HG02970 (cell line): ENCODE results near the gene SCP2.

Experiments used
- ATAC-seq: cut with Tn5 transposase; IDR thresholded peaks from one replicate; pipeline ENCODE4 v1.9.1; 2021; ENCODE audit warnings: mild to moderate bottlenecking, moderate library complexity, moderate number of reproducible peaks; ENCODE audit not compliant: unreplicated experiment, low FRiP score

The SCP2 gene

DNA sequence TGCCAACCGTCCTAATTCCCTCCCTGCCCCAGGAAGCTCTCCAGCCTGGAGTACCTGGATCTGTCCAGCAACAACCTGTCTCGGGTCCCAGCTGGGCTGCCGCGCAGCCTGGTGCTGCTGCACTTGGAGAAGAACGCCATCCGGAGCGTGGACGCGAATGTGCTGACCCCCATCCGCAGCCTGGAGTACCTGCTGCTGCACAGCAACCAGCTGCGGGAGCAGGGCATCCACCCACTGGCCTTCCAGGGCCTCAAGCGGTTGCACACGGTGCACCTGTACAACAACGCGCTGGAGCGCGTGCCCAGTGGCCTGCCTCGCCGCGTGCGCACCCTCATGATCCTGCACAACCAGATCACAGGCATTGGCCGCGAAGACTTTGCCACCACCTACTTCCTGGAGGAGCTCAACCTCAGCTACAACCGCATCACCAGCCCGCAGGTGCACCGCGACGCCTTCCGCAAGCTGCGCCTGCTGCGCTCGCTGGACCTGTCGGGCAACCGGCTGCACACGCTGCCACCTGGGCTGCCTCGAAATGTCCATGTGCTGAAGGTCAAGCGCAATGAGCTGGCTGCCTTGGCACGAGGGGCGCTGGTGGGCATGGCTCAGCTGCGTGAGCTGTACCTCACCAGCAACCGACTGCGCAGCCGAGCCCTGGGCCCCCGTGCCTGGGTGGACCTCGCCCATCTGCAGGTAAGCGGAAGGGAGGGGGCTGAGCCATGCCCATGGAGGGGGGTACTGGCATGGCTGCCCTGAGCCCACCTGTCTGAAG is 151.4 kb downstream of the SCP2 start:
- ATAC-seq: no peak

DNA sequence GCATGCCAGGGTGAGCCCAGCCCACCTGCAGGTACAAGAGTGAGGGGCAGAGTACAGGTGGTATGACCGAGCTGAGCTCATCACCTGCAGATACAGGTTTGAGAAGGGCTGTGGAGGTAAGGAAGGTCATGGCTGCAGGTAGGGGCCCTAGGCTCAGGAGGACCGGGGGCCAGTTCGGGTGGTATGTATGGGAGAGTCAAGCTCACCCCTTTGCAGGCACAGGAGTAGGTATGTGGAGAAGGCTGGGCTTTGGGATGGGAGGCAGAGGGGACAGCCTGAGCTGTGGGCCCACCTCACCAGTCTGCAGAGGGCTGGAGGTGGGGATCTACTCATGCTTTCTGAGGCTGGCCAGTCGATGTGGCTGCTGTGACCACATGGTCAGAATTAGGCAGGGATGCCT is 152.2 kb downstream of the SCP2 start:
- no peak for ATAC-seq

DNA sequence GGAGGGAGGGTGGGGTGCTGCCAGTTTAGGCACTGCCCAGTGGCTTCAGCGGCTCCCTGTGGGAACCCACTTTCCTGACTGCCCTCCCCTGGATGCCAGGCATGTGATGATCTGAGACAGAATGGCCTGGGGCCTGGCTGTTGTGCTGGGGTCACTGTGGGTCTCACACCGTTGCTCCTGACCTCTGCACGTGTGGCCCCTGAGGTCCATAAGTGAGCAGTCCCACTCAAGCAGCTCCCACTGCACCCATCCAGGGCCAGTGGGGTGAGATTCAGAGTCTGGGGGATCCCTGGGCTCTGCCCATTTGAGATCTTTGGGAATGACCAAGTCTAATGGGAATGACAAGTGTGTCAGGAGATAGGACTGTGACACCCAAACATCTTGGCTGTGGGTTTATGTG is 153.0 kb downstream of the SCP2 start:
- no peak for ATAC-seq

DNA sequence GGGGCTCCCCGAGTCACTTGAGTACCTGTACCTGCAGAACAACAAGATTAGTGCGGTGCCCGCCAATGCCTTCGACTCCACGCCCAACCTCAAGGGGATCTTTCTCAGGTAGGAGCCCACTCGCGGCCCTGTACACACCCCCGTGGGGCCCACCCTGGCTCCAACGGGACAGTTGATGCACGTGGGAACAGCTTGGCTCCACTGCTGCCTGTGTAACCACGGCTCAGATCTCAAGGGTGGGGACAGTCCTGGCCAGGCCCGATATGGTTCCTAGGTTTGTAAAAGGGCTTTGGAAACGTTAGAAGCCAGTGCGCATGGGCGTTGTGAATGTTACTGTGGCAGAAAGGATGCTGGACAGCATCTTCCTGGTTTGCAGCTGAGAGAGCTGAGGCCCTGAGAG is 153.7 kb downstream of the SCP2 start:
- ATAC-seq: no peak

DNA sequence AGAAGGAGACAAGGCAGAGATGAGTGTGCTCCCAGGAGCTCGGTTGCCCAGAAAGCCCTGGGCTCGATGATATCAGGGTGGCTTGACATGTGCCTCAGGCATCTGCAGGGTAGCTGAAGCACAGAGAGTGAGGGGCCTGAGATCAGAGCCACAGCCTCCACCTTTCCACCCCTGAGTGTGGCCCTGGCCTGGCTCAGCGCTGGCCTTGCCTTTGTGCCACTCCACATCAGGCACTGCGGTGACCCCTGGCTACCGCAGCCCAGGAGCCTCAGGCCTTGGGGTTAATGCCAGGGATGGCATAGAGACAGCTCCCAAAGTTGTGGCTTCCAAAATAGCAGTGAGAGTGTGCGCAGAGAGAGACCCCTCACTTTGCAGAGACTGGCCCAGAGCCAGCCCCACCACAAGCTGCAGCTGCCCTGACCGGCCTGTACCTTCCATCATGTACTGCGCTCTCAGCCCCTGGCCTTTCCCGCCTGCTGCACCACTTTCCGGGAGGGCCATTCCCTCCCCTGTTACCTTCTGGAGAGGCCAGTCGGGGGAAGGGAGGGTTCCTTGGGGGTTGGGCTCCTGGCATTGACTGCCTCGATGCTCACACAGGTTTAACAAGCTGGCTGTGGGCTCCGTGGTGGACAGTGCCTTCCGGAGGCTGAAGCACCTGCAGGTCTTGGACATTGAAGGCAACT is 154.4 kb downstream of the SCP2 start:
- ATAC-seq: no peak

DNA sequence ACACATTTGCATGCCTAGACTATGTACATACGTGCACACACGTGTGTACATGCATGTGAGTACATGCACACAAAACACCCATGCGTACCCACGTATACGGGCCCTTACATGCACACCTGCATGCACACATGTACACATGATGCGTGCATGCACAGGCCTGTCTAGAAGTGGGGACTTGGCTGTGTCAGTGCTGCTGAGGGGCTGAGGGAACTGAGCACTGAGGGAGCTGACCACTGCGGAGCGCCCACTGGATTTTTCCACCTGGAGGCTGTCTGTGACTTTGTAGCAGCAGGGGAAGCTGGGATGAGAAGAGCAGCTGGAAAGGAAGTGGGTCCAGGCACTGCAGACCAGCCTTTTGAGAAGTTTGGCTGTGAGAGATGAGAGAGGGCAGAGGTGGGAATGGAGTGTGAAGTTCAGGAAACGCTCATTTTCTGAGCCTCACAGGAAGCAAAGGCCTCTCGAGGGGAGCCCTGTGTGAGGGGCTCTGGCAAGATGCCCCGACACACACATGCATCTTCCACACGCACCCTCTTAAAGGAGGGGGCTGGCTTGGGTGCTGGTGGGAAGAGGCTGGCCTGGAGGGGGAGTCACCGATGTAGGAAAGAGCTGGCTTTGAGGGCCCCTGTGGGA is 155.9 kb downstream of the SCP2 start:
- ATAC-seq: no peak

DNA sequence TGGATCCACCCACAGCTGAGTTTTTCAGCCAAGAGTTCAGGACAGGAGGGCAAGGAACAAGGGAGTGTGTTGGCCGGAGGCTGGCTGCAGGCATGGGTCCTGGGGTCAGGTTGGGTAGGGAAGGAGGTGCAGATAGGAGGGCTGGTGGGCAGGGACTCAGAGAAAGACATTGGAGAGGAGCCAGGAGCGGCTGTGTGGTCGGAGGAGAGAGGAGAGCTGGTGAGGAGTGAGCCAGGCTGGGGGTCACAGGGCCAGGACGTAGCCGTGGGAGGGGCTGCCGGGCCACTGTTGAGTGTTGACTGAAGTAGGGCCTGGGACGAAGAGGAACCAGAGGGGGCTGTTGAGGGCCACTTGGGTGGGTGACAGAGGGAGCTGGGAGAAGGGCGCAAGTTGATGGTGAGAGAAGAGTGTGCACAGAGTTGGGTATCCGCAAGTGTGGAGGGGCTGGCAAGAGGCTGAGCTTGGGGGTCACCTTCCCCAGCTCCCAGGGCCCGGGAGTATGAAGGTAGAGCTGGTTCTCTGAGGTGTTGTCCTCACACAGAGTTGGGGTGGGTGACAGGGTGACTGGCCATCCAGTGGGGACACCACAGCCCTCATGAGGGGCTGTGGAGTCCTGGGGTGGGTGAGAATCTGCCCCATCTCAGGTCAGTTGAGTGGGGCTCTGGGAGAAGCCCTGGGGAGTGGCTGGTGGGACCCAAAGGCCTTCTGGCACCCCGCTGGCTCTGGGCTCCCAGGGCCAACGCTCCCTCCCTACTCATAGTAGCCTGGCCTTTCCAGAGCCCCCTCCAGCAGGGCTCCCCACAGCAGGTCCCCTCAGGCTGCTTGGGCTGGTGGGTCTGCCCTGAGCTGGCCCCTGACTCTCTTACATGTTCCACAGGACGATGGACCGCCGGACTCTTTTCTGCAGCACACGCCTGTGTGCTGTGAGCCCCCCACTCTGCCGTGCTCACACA is 156.8 kb downstream of the SCP2 start:
- no peak for ATAC-seq

DNA sequence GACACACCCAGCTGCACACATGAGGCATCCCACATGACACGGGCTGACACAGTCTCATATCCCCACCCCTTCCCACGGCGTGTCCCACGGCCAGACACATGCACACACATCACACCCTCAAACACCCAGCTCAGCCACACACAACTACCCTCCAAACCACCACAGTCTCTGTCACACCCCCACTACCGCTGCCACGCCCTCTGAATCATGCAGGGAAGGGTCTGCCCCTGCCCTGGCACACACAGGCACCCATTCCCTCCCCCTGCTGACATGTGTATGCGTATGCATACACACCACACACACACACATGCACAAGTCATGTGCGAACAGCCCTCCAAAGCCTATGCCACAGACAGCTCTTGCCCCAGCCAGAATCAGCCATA is 157.5 kb downstream of the SCP2 start:
- no peak for ATAC-seq

DNA sequence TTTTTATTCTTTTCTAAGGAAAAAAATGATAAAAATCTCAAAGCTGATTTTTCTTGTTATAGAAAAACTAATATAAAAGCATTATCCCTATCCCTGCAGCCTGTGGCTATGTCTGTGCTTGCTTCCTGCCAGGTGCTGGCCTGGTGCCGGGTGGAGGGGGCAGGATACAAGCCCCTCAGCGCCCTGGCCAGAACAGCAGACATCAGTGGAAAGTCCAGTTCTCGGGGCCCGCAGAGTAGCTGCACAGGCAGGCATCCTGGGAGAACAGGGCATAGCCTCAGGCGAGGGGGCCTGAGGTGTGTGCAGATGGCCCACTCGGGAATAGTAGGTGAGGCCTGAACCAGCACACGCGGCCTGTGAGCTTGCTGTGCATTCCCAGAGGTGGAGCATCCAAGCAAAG is 158.3 kb downstream of the SCP2 start:
- ATAC-seq: no peak

DNA sequence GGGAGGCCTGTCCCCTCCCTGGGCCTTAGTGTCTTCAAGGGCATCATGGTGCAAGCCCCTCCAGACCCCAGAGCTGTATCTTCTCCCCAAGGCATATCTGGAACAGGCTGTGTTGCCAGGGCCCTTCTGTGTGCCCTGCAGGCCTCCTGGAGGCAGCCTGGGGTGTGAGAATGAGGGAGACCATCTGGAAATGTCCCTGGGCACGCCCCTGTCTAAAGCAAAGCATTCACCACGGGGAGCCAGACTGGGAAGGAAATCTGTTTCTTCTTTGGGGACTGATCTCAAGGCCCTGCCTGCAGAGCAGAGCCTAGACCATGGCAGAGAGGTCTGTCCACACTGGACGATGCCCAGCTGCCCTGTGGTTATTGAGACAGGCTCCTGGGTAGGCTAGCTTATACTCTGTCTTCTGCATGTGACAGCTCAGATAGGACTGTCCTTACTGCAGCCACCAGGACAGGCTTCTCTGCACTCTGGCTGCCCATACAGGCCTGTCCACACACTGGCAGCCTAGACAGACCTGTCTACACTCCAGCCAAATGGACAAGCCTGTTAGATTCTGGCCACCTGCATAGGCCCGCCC is 159.5 kb downstream of the SCP2 start:
- no peak for ATAC-seq

DNA sequence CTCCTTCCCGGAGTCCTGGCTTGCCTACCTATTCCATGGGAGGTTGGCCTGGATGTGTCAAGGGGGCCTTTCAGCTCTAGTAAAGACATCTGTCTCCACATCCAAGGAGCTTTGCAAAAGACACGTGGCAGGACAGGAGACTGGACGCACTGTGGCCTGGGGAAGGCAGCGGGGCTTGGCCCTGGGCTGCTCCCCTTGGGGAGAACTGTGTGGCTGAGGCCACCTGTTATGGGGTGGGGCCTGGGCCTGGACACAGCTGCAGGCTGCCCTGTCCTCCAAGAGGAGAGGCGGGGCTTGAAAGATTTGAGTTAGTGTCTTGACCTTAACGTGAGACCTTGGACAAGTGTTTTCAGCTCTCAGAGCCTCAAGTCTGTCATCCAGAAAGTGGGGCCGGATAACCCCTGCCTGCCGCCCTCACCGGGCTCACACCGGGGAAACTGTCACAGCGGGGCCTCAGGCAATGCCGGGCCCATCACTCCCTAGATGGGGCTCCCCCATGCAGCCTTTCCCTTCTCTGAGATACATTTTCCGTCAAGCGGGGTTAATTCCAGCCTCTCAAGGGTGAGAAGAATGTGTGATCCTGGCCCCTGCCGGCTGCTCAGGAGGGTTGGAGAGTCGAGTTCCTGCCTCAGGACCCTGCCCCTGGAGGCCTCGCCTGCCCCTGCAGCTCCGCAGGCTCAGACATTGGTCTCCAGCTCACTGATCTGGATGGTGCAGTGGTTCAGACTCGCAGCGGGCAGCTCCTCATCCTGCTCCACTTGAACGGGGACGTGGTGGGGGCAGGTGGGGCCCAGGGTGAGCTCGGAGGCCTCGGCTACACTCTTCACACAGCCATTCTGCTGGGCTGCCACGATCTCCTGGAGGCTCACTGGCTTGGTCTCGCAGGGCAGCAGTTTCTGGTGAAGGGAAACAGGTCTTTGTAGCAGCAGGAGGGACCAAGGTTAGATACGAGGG is 160.5 kb downstream of the SCP2 start:
- ATAC-seq: no peak

DNA sequence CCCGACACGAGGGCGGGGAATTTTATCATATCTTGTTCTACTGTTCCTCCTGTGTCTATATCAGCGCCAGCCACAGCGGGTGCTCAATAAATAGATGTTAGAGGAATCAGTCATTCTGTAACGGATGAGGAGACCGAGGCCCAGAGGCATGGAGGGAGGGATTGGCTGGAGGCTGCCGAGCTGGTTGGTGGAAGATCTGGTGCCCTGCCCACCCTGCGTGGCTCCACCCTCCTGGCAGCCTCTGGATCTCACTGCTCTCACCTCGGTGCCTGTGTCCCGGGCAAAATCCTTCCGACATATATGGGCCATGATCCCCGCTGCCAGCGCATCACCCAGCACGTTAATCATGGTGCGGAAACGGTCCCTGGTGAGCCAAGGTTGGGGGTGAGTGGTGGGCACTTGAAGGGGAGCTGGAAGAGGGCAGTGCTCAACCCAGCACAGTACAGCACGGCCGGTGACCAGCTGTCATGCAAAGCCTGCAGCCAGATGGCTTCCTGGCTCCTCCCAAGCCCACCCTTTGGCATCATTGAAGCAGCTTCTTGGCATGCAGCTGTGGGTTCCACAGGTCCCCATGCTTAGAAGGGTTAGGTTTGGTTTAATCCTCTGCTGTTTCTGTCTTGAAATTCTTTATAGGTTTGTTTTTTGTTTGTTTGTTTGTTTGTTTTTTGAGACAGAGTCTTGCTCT is 161.7 kb downstream of the SCP2 start:
- no peak for ATAC-seq

DNA sequence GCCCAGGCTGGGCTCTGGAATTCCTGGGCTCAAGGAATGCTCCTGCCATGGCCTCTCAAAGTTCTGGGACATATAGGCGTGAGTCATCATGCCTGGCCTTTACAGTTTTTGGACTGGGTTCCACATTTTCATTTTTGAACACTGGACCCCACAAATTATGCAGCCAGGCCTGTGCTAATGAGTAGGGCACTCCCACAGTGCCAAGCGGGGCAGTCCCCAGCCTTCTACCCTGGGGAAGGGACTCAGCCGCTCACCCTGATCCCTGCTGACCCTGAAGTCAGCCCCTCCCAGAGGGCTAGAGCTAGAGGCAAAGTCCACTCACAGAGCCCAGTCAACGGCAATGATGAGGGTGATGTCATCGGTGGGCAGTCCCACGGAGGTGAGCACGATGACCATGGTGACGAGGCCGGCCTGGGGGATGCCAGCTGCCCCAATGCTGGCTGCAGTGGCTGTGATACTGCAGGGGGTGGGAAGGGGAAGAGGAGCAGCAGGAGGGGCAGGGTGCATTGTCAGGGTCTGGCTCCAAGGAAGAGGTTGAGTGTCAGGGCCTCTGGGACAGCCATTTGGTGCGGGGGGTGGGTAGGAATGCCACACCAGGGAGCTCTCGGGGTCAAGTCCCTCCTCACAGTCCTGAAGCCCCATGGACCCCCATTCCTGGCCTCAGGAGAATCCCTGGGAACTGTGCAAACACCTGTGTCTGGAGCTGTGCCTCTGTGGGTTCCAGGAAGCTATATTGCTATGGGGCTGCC is 162.6 kb downstream of the SCP2 start:
- ATAC-seq: no peak

DNA sequence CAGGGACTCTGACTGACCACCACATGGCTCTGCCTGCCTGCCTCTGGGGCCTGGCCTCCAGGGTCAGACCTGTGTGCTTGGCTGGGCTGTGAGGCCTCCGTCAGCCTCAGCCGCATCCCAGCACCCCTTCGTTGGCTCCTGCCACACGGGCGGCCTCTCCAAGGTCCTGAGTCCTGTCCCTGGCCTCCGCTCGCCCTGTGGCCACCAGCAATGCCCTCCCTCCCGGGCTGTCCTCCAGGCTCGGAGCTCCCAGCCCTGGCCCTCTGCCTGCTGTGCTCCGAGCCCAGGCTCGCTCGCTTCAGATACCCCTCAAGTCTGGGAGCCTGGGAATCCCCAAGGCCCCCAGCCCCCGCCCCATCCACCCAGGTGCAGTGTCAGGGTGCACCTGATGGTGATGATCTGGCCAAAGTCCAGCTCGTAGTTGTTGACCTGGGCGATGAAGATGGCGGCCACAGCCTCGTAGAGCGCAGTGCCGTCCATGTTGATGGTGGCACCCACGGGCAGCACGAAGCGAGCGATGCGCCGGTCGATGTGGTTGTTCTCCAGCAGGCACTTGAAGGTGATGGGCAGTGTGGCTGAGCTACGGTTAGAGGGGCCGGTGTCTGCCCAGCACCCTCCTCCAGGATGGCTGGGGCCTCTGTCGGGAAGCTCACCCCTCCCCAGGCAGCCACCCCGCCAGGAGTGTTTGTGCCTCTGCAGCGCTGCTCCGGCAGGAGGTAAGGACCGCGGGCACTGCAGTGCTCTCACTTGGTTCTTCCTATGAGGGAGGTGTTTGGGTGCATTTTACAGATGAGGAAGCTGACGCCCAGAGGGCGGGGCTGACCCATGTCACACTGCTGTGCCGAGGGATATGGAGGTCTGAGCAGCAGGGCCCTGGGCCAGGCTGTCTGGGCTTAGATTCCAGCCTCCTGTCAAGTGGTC is 163.4 kb downstream of the SCP2 start:
- no peak for ATAC-seq

DNA sequence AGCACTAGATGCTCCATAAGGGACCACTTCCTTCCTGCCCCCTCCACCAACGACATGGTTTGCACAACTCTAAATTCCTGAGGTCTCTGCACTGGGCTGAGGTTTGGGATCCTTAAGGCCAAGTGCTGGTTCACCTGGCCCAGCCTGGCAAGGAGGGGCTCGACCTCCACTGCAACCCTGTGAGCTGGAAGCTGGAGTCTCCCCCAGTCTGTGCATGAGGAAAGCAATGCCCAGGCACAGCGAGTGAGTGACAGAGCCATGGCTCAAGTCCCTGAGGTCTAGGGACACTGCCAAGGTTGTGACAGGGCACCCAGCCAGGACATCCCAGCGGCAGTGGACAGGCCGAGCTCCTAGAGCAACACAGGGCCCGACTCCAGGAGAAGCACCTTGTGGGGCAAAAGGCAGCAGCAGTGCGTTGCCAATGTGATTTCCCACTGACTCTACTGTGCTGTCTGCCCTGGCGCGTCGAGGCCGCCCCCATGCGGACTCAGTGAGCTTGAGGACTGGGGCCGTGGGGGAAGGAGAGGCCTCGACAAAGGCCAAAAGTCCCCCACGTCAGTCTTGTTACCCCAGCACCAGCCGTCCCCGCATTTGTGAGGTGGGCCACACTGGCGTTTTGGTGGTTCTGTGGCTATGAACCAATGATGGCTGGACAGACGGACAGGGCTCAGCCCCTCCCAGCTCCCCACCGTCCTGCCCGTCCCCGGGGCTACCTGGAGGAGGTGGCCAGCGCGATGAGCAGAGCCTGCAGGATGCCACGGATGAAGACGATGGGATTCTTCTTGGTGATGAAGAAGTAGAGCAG is 165.0 kb downstream of the SCP2 start:
- ATAC-seq: no peak
